ENCODE data around the gene HMG20B. TPM values are rescaled to one million over a fixed set of nuclear protein-coding genes. Genes with fewer than 3 reads are reported as not detected.

Gene HMG20B
- total RNA-seq, 6 donors from 2014 or later: 79.5 to 183 (median 85.9) TPM

DNA sequence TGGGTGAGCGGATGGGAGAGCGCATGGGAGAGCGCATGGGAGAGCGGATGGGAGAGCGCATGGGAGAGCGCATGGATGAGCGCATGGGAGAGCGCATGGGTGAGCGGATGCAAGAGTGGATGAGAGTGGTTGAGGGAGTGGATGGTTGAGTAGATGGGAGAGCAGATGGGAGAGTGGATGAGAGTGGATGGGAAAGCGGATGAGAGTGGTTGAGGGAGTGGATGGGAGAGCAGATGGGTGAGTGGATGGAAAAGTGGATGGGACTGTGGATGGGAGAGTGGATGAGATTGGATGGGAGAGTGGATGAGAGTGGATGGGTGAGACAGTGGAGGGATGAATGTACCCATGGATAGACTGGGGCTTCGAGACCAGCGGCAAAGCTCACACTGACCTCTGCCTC lies 42.4 kb upstream of the HMG20B start:
- Histone ChIP-seq H3K9me3 (no peaks in the 10 kb centered on the region), H3K27me3 (no peaks in the 10 kb centered on the region), H3K4me1 (no peaks in the 10 kb centered on the region), H3K27ac (no peak overlapping the region), H3K36me3 (peaks cover 19 to 78% (median 77%) of the 10 kb centered on the region in 4 donors), H3K4me3 (no peak overlapping the region)
- no peak for TF ChIP-seq EP300 (IDR thresholded peaks at IDR 0.05)
- no peak for TF ChIP-seq POLR2A (IDR thresholded peaks at IDR 0.05)
- no peak for TF ChIP-seq POLR2AphosphoS5 (IDR thresholded peaks at IDR 0.05)
- TF ChIP-seq, protein P1, sequence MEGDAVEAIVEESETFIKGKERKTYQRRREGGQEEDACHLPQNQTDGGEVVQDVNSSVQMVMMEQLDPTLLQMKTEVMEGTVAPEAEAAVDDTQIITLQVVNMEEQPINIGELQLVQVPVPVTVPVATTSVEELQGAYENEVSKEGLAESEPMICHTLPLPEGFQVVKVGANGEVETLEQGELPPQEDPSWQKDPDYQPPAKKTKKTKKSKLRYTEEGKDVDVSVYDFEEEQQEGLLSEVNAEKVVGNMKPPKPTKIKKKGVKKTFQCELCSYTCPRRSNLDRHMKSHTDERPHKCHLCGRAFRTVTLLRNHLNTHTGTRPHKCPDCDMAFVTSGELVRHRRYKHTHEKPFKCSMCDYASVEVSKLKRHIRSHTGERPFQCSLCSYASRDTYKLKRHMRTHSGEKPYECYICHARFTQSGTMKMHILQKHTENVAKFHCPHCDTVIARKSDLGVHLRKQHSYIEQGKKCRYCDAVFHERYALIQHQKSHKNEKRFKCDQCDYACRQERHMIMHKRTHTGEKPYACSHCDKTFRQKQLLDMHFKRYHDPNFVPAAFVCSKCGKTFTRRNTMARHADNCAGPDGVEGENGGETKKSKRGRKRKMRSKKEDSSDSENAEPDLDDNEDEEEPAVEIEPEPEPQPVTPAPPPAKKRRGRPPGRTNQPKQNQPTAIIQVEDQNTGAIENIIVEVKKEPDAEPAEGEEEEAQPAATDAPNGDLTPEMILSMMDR (IDR thresholded peaks at IDR 0.05): no peak
- DNase-seq (no peak), ATAC-seq (ENCODE audit: low FRiP score in 2 of 2) (no peak)
- WGBS, 2 donors: 92 to 96% methylated on average over 12 of the region's 12 CpGs

DNA sequence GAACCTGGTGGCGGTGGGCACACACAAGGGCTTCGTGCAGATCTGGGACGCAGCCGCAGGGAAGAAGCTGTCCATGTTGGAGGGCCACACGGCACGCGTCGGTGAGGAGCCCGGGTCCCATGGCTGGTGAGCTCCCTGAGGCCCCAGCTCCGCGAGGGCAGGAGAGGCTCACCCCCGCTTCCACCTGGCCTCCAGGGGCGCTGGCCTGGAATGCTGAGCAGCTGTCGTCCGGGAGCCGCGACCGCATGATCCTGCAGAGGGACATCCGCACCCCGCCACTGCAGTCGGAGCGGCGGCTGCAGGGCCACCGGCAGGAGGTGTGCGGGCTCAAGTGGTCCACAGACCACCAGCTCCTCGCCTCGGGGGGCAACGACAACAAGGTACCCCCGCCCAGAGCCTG lies 41.0 kb upstream of the HMG20B start:
- TF ChIP-seq EP300 (IDR thresholded peaks at IDR 0.05): no peak
- no peak for TF ChIP-seq POLR2AphosphoS5 (IDR thresholded peaks at IDR 0.05)
- TF ChIP-seq, protein P1 (IDR thresholded peaks at IDR 0.05): no peak
- TF ChIP-seq POLR2A (IDR thresholded peaks at IDR 0.05): no peak
- Histone ChIP-seq H3K4me3 (no peak overlapping the region), H3K4me1 (no peaks in the 10 kb centered on the region), H3K9me3 (no peaks in the 10 kb centered on the region), H3K36me3 (peaks cover 15 to 79% (median 74%) of the 10 kb centered on the region in 4 donors), H3K27me3 (no peaks in the 10 kb centered on the region), H3K27ac (no peak overlapping the region)
- ATAC-seq (ENCODE audit: low FRiP score in 2 of 2) (no peak), DNase-seq (peak in 1 of 2 donors; percentile 75)
- WGBS, 2 donors: 94 to 100% methylated on average over 4 to 23 of the region's 29 CpGs

DNA sequence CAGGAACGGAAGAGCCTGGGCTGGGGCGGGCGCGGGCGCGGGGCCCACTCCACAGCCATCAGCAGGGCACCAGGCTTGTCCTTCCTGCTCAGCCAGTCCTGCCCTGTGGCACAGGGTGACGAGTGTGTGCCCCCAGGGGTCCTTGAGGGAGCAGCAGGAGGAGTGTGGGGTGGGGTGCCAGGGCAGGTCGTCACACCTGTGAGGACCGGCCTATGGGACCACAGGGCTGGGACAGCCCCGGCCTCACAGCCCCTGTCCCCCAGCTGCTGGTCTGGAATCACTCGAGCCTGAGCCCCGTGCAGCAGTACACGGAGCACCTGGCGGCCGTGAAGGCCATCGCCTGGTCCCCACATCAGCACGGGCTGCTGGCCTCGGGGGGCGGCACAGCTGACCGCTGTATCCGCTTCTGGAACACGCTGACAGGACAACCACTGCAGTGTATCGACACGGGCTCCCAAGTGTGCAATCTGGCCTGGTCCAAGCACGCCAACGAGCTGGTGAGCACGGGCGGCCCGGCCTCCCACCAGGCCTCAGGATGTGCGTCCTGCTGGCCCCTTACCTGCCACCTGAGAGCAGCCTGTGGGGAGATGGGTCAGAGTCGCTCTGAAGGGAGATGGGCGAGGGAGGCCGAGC lies 40.5 kb upstream of the HMG20B start:
- H3K4me3 ChIP-seq: no peak overlapping the region
- H3K4me1 ChIP-seq: no peaks in the 10 kb centered on the region
- ATAC-seq (ENCODE audit: low FRiP score in 2 of 2) (no peak), DNase-seq (peak in 1 of 2 donors; percentile 79)
- TF ChIP-seq, protein P1 (IDR thresholded peaks at IDR 0.05): no peak
- 94 to 97% methylated on average over 9 to 20 of the region's 33 CpGs for WGBS, 2 donors
- no peaks in the 10 kb centered on the region for H3K9me3 ChIP-seq
- peaks cover 15 to 79% (median 68%) of the 10 kb centered on the region in 4 donors for H3K36me3 ChIP-seq
- H3K27me3 ChIP-seq: no peaks in the 10 kb centered on the region
- H3K27ac ChIP-seq: no peak overlapping the region

DNA sequence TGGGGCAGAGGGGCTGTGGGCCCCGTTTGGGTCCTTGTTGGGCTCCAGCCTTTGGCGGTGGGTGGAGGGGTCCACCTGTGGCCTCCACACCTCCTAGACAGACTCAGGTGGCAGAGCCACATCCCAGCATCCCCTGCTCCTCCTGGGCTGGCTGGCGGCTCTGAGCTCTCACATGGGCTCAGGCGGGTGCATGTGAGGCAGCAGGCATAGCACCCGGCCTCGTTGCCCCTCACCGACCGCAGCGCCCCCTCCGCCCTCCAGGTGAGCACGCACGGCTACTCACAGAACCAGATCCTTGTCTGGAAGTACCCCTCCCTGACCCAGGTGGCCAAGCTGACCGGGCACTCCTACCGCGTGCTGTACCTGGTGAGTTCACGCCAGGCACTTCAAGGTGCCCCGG lies 39.7 kb upstream of the HMG20B start:
- no peak for ATAC-seq (ENCODE audit: low FRiP score in 2 of 2)
- no peaks in the 10 kb centered on the region for H3K27me3 ChIP-seq
- H3K4me1 ChIP-seq: no peaks in the 10 kb centered on the region
- no peak overlapping the region for H3K27ac ChIP-seq
- no peaks in the 10 kb centered on the region for H3K9me3 ChIP-seq
- no peak overlapping the region for H3K4me3 ChIP-seq
- TF ChIP-seq EP300 (IDR thresholded peaks at IDR 0.05): no peak
- TF ChIP-seq POLR2AphosphoS5 (IDR thresholded peaks at IDR 0.05): no peak
- TF ChIP-seq POLR2A (IDR thresholded peaks at IDR 0.05): no peak
- TF ChIP-seq, protein P1 (IDR thresholded peaks at IDR 0.05): no peak
- no peak for DNase-seq
- WGBS, 2 donors: 91 to 100% methylated on average over 4 to 15 of the region's 17 CpGs
- peaks cover 11 to 79% (median 61%) of the 10 kb centered on the region in 4 donors for H3K36me3 ChIP-seq
